GM12891 (cell line): ENCODE data around the gene ETNK1.

Source experiments
- DNase-seq: peaks from one replicate; pipeline ENCODE4 v3.0.0; 2011; ENCODE audit warnings: low spot score; ENCODE audit not compliant: insufficient read length
- FAIRE-seq: peaks from 2 replicates; lab custom pipeline; 2011; peaks lifted over from hg19 to GRCh38; lab: Jason Lieb, UNC
- PAX5 ChIP-seq: IDR thresholded peaks from 2 replicates; pipeline ENCODE4 v1.6.1; 2011; ENCODE audit warnings: low read length, moderate library complexity, mild to moderate bottlenecking; ENCODE audit not compliant: insufficient read depth, severe bottlenecking
- POLR2A ChIP-seq: IDR thresholded peaks from 2 replicates; pipeline ENCODE4 v1.6.1; 2011; ENCODE audit warnings: low read depth, low read length, control low read depth
- POLR2AphosphoS5 ChIP-seq: IDR thresholded peaks from 2 replicates; pipeline ENCODE4 v1.6.1; 2011; ENCODE audit warnings: low read depth, low read length, control low read depth
- POU2F2 ChIP-seq: IDR thresholded peaks from 2 replicates; pipeline ENCODE4 v1.6.1; 2011; ENCODE audit warnings: low read depth, mild to moderate bottlenecking, control low read depth, low read length, moderate library complexity
- SPI1 ChIP-seq: IDR thresholded peaks from 2 replicates; pipeline ENCODE4 v1.6.1; 2011; ENCODE audit warnings: low read depth, low read length, control low read depth
- TAF1 ChIP-seq: IDR thresholded peaks from 2 replicates; pipeline ENCODE4 v1.6.1; 2011; ENCODE audit warnings: low read depth, low read length, control low read depth

ETNK1 gene

GRCh38 chr12:22731236-22731635 is 106.3 kb downstream of the ETNK1 start:
- TF ChIP-seq POLR2A = no peak
- no peak for TF ChIP-seq TAF1
- TF ChIP-seq POU2F2 = no peak
- TF ChIP-seq SPI1 = no peak
- no peak for TF ChIP-seq POLR2AphosphoS5
- no peak for TF ChIP-seq PAX5
- DNase-seq = no peak
- no peak for FAIRE-seq

- no peak for TF ChIP-seq SPI1
- no peak for TF ChIP-seq POLR2A
- no peak for TF ChIP-seq POLR2AphosphoS5
- no peak for TF ChIP-seq TAF1
- TF ChIP-seq POU2F2 = no peak
- no peak for TF ChIP-seq PAX5
- FAIRE-seq (no peak), DNase-seq (no peak)
Measured at GRCh38 chr12:22733756-22734155, 108.8 kb downstream of the ETNK1 start.

DNA sequence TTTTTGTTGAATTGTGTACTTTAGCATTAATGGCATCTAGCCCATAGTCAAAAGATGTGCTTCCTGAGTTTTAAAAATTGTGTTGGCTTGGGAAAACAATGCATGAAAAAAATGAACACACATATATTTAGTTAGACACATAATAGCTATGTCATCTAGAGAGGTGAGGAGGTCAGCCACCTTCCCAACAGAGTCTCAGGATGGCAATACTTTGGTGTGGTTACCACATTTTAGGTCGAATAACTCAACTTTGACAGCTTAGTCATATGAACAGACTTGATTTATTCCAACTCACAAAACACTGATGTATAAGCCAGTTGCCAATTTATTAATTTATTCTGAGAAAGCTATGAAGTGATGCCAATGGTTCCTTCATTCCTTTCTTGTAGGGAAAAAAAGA is 114.0 kb downstream of the ETNK1 start:
- no peak for DNase-seq
- FAIRE-seq = no peak
- TF ChIP-seq POLR2AphosphoS5 (no peak), SPI1 (no peak), TAF1 (no peak), POU2F2 (no peak), PAX5 (no peak), POLR2A (no peak)
